LNCaP clone FGC (cell line): ENCODE results near the gene ZFP1.

Experiments
- DNase-seq: peaks from one replicate; pipeline ENCODE4 v3.0.0-alpha.2; 2011; ENCODE audit warnings: low read depth
- H3K4me3 ChIP-seq: 2 replicates; pipeline ENCODE4 v1.5.1; 2011; ENCODE audit warnings: mild to moderate bottlenecking, low read depth, low read length, control low read depth
- CTCF ChIP-seq: IDR thresholded peaks from 2 replicates; pipeline ENCODE4 v1.5.1; 2012; ENCODE audit warnings: mild to moderate bottlenecking; ENCODE audit not compliant: control insufficient read depth, insufficient read depth; ENCODE audit errors: extremely low read depth

ZFP1 gene

GRCh38 chr16:75196836-75197235, 48.5 kb downstream of the ZFP1 start:
- TF ChIP-seq CTCF: no peak
- no peak overlapping the region for H3K4me3 ChIP-seq
- no peak for DNase-seq

- DNase-seq: no peak
- H3K4me3 ChIP-seq: no peak overlapping the region
- TF ChIP-seq CTCF: no peak
Measured at GRCh38 chr16:75197522-75198134, 49.3 kb downstream of the ZFP1 start.

DNA sequence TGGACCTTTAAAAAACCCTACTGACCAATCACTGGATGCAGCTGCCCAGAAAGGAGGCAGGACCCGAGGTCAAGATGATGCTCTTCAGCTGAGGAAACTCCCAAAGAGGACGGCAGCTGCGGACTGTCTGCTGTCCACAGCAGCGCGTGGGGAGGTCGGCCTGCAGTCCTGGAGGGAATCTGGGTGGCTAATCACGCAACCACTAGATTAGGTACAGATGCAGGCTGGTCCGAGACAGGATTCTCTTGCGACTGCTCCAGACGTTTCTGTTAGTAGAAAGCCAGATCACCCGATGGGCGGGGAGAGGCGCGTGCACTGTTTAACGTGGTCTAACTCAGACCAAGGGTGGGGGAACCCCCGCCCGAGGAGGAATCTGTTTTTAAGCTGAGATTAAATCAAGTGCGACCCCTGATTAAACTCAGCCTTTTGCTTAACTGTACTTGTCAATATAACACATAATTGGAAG, 49.8 kb downstream of the ZFP1 start:
- no peak overlapping the region for H3K4me3 ChIP-seq
- TF ChIP-seq CTCF: no peak
- no peak for DNase-seq

DNA sequence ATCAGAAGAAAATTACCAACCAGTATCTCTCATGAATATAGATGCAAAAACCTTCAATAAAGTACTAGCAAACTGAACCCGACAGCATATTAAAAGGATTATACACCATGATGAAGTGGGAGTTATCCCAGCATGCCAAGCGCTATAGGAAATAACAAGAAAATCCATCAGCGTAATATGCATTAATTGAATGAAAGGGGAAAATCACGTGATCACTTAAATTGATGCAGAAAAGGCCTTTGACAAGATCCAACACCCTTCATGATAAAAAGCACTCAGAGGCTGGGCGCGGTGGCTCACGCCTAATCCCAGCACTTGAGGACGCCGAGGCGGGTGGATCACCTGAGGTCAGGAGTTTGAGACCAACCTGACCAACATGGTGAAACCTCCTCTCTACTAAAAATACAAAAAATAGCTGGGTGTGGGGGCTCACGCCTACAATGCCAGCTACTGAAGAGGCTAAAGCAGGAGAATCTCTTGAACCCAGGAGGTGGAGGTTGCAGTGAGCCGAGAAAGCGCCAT, 53.8 kb downstream of the ZFP1 start:
- TF ChIP-seq CTCF: no peak
- H3K4me3 ChIP-seq: no peak overlapping the region
- no peak for DNase-seq

- DNase-seq: no peak
- TF ChIP-seq CTCF: no peak
- H3K4me3 ChIP-seq: no peak overlapping the region
Measured at GRCh38 chr16:75203096-75203495, 54.8 kb downstream of the ZFP1 start.

DNA sequence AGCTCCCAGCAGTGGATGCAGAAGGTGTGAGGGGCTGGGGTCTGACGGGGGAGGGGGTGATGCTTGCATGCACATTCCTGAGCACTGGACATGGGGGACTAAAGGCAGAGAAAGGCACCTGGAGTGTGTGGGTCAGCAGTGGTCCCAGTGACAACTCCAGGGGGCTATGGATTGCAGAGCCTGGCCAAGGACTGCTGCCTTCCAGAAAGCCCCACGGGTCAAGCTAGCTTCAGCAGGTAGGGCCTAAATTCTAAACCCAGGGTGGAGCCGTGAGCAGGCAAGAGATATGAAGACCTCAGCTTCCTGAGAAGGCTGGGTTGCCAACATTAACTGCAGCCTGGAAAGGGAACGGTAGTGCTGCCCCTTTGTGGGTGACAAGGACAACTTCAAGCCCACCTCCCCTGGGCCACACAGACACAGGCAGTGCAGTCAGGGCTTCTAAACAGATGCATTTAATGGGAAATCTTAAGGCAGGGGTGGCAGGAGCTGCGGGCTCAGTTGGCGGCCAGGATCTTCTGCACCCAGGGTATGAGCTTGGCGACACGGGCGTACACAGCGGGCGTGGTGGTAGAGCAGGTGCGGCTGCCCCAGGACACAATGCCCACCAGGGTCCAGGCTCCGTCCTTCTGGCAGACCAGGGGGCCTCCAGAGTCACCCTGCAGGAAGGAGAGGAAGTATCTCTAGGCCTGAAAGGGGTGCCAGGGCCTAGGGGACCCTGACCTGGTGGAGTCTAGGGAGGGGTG, 55.5 kb downstream of the ZFP1 start:
- no peak for TF ChIP-seq CTCF
- no peak overlapping the region for H3K4me3 ChIP-seq
- no peak for DNase-seq
